ENCODE data around the gene NLRP8.

The NLRP8 gene

DNA sequence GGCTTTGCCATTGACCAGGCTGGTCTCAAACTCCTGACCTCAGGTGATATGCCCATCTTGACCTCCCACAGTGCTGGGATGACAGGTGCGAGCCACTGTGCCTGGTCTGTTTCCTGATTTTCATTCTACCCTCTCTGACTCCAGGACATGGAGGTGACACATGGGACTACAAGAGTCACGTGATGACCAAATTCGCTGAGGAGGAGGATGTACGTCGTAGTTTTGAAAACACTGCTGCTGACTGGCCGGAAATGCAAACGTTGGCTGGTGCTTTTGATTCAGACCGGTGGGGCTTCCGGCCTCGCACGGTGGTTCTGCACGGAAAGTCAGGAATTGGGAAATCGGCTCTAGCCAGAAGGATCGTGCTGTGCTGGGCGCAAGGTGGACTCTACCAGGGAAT, 79.1 kb downstream of the NLRP8 start:
- Histone ChIP-seq H3K4me3 (ENCODE audit: low read length in 2 of 2) (no peak overlapping the region), H3K14ac (ENCODE audit: low read length) (no peak overlapping the region), H3K79me1 (ENCODE audit: low read depth, low read length) (no peaks in the 10 kb centered on the region), H2AK5ac (ENCODE audit: low read depth, low read length) (no peak overlapping the region), H3K27me3 (ENCODE audit: control insufficient read depth in 3 of 3, insufficient read depth in 3 of 3, low read depth in 1 of 3, low read length in 3 of 3) (peaks cover 0 to 4% (median 0%) of the 10 kb centered on the region in 3 experiments), H3K36me3 (replicated peaks in 1 of 2; ENCODE audit: control insufficient read depth in 2 of 2, insufficient read depth in 2 of 2, low read length in 2 of 2) (no peaks in the 10 kb centered on the region), H2BK15ac (ENCODE audit: low read length) (no peak overlapping the region), H2AFZ (ENCODE audit: low read length) (no peak overlapping the region), H2BK5ac (ENCODE audit: low read length) (no peak overlapping the region), H2BK120ac (ENCODE audit: low read depth, low read length) (no peak overlapping the region), H3K9me3 (replicated peaks in 1 of 2; ENCODE audit: control insufficient read depth in 2 of 2, insufficient read depth in 1 of 2, low read depth in 1 of 2, low read length in 2 of 2) (peaks cover 0 to 38% of the 10 kb centered on the region in 2 donors), H4K8ac (ENCODE audit: low read depth, low read length) (no peak overlapping the region), H3K18ac (ENCODE audit: low read length) (no peak overlapping the region), H3K9ac (ENCODE audit: low read depth, low read length, poor library complexity) (no peak overlapping the region), H3K27ac (replicated peaks; ENCODE audit: low read length) (no peak overlapping the region), H3K4me2 (ENCODE audit: insufficient read depth, low read length, poor library complexity, severe bottlenecking) (no peak overlapping the region), H3K23ac (ENCODE audit: low read depth, low read length, poor library complexity) (no peak overlapping the region), H3K4ac (ENCODE audit: low read length) (no peak overlapping the region), H4K91ac (ENCODE audit: low read depth, low read length, poor library complexity) (no peak overlapping the region), H2BK12ac (ENCODE audit: low read length) (no peak overlapping the region), H3K4me1 (ENCODE audit: control insufficient read depth in 2 of 2, insufficient read depth in 1 of 2, low read depth in 1 of 2, low read length in 2 of 2) (no peaks in the 10 kb centered on the region)
- WGBS, 2 donors (ENCODE audit: extremely low coverage in 2 of 2, insufficient read length in 2 of 2, insufficient replicate concordance in 1 of 2) = no CpG with 5 or more reads among the region's 15 CpGs
- no peak for DNase-seq (ENCODE audit: low spot score)

All from neuronal stem cell (in vitro differentiated cells).